Measurements from ENCODE around the gene SLC9A9. TPM values are rescaled to one million over a fixed set of nuclear protein-coding genes. Genes with fewer than 3 reads are reported as not detected.

SLC9A9 gene
- total and polyA plus RNA-seq, 2 experiments from 2014 or later: 2.2 to 6.8 TPM

DNA sequence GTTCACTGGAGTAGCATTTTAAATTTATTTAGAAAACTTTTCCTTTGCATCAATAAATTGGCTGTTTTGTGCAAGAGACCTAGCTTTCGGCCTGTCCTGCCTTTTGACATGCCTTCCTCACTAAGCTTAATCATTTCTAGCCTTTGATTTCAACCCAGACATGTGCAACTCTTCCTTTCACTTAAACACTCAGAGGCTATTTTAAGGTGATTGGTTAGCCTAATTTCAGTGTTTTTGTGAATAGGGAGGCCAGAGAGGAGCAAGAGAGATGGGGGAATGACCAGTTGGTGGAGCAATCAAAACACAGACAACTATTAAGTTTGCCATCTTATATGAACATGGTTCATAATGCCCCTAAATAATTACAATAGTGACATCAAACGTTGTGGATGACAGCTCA, 333.4 kb downstream of the SLC9A9 start:
- Histone ChIP-seq H3K36me3 (replicated peaks; ENCODE audit: insufficient read depth, low read depth) (no peaks in the 10 kb centered on the region), H2AFZ (no peak overlapping the region), H3K27ac (no peak overlapping the region), H3K4me1 (ENCODE audit: insufficient read depth) (peaks cover 5% of the 10 kb centered on the region), H3K9me3 (ENCODE audit: low read depth) (no peaks in the 10 kb centered on the region), H3K4me3 (no peak overlapping the region), H3K4me2 (no peak overlapping the region), H3K27me3 (no peaks in the 10 kb centered on the region), H4K20me1 (ENCODE audit: insufficient read depth, poor library complexity, severe bottlenecking) (no peaks in the 10 kb centered on the region), H3K79me2 (no peaks in the 10 kb centered on the region), H3K9me2 (replicated peaks; ENCODE audit: insufficient read depth) (no peaks in the 10 kb centered on the region)
- 75% methylated on average over 2 of the region's 2 CpGs for WGBS (ENCODE audit: low lambda C conversion rate, missing lambda C conversion rate)
- DNase-seq (ENCODE audit: low spot score): no peak
- TF ChIP-seq, protein P1, sequence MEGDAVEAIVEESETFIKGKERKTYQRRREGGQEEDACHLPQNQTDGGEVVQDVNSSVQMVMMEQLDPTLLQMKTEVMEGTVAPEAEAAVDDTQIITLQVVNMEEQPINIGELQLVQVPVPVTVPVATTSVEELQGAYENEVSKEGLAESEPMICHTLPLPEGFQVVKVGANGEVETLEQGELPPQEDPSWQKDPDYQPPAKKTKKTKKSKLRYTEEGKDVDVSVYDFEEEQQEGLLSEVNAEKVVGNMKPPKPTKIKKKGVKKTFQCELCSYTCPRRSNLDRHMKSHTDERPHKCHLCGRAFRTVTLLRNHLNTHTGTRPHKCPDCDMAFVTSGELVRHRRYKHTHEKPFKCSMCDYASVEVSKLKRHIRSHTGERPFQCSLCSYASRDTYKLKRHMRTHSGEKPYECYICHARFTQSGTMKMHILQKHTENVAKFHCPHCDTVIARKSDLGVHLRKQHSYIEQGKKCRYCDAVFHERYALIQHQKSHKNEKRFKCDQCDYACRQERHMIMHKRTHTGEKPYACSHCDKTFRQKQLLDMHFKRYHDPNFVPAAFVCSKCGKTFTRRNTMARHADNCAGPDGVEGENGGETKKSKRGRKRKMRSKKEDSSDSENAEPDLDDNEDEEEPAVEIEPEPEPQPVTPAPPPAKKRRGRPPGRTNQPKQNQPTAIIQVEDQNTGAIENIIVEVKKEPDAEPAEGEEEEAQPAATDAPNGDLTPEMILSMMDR (IDR thresholded peaks at IDR 0.05; ENCODE audit: poor library complexity): no peak
- TF ChIP-seq EZH2 (IDR thresholded peaks at IDR 0.05; ENCODE audit: borderline replicate concordance) (no peak), EZH2phosphoT487 (IDR thresholded peaks at IDR 0.05; ENCODE audit: low read depth, severe bottlenecking, unreplicated experiment) (no peak)

- Histone ChIP-seq H3K4me2 (no peak overlapping the region), H3K36me3 (replicated peaks; ENCODE audit: insufficient read depth, low read depth) (no peaks in the 10 kb centered on the region), H3K4me3 (no peak overlapping the region), H4K20me1 (ENCODE audit: insufficient read depth, poor library complexity, severe bottlenecking) (no peaks in the 10 kb centered on the region), H3K79me2 (no peaks in the 10 kb centered on the region), H3K9me2 (replicated peaks; ENCODE audit: insufficient read depth) (no peaks in the 10 kb centered on the region), H3K4me1 (ENCODE audit: insufficient read depth) (peaks cover 5% of the 10 kb centered on the region), H3K9me3 (ENCODE audit: low read depth) (no peaks in the 10 kb centered on the region), H3K27ac (no peak overlapping the region), H2AFZ (no peak overlapping the region), H3K27me3 (no peaks in the 10 kb centered on the region)
- 40% methylated on average over 1 of the region's 1 CpG for WGBS (ENCODE audit: low lambda C conversion rate, missing lambda C conversion rate)
- TF ChIP-seq EZH2 (IDR thresholded peaks at IDR 0.05; ENCODE audit: borderline replicate concordance): no peak
- TF ChIP-seq EZH2phosphoT487 (IDR thresholded peaks at IDR 0.05; ENCODE audit: low read depth, severe bottlenecking, unreplicated experiment): no peak
- TF ChIP-seq, protein P1 (IDR thresholded peaks at IDR 0.05; ENCODE audit: poor library complexity): no peak
- DNase-seq (ENCODE audit: low spot score): no peak
Measured at GRCh38 chr3:143514109-143514508, 334.2 kb downstream of the SLC9A9 start.

- Histone ChIP-seq H3K9me2 (replicated peaks; ENCODE audit: insufficient read depth) (no peaks in the 10 kb centered on the region), H3K4me3 (no peak overlapping the region), H2AFZ (no peak overlapping the region), H4K20me1 (ENCODE audit: insufficient read depth, poor library complexity, severe bottlenecking) (no peaks in the 10 kb centered on the region), H3K4me1 (ENCODE audit: insufficient read depth) (peaks cover 5% of the 10 kb centered on the region), H3K79me2 (no peaks in the 10 kb centered on the region), H3K4me2 (no peak overlapping the region), H3K9me3 (ENCODE audit: low read depth) (no peaks in the 10 kb centered on the region), H3K36me3 (replicated peaks; ENCODE audit: insufficient read depth, low read depth) (no peaks in the 10 kb centered on the region), H3K27me3 (no peaks in the 10 kb centered on the region), H3K27ac (no peak overlapping the region)
- TF ChIP-seq EZH2phosphoT487 (IDR thresholded peaks at IDR 0.05; ENCODE audit: low read depth, severe bottlenecking, unreplicated experiment) (no peak), EZH2 (IDR thresholded peaks at IDR 0.05; ENCODE audit: borderline replicate concordance) (no peak)
- TF ChIP-seq, protein P1 (IDR thresholded peaks at IDR 0.05; ENCODE audit: poor library complexity): no peak
- 67% methylated on average over 5 of the region's 5 CpGs for WGBS (ENCODE audit: low lambda C conversion rate, missing lambda C conversion rate)
- DNase-seq (ENCODE audit: low spot score): no peak
Measured at GRCh38 chr3:143511174-143511879, 336.9 kb downstream of the SLC9A9 start.
